ACC112 (cell line): Measurements from ENCODE around the gene CENPB.
A peak's percentile ranks its signal among the peaks of the same experiment; 100 is the strongest.
"Not testable (repeated sequence)": the region's sequence is repeated elsewhere in the genome, so short reads cannot be mapped to it uniquely, and the experiment has no call there.

Experiments used
- H2AFZ ChIP-seq: fragments of 200-600 bp; sonication (generic); one replicate; pipeline ENCODE4 v1.6.0; 2017; ENCODE audit warnings: antibody characterized with exemption, low read length; ENCODE audit not compliant: unreplicated experiment
- H3K27ac ChIP-seq: fragments of 200-600 bp; sonication (generic); 2 replicates; pipeline ENCODE4 v1.5.1; 2014; ENCODE audit warnings: low read depth, mild to moderate bottlenecking, antibody characterized with exemption, low read length, moderate library complexity
- H3K27me3 ChIP-seq: fragments of 200-600 bp; sonication (generic); 2 replicates; pipeline ENCODE4 v1.6.1; 2014; ENCODE audit warnings: mild to moderate bottlenecking, antibody characterized with exemption, low read length, moderate library complexity, mixed read lengths; ENCODE audit not compliant: insufficient read depth
- H3K36me3 ChIP-seq: fragments of 200-600 bp; sonication (generic); 2 replicates; pipeline ENCODE4 v1.6.1; 2016; ENCODE audit warnings: mild to moderate bottlenecking, antibody characterized with exemption, low read length, moderate library complexity, mixed read lengths; ENCODE audit not compliant: insufficient read depth
- H3K4me1 ChIP-seq: fragments of 200-600 bp; sonication (generic); one replicate; pipeline ENCODE4 v1.6.1; 2016; ENCODE audit warnings: low read length, mixed read lengths; ENCODE audit not compliant: insufficient read depth, unreplicated experiment, control insufficient read depth
- H3K4me3 ChIP-seq: fragments of 200-600 bp; sonication (generic); 2 replicates; pipeline ENCODE4 v1.5.1; 2014; ENCODE audit warnings: mild to moderate bottlenecking, low read depth, low read length
- H3K79me2 ChIP-seq: fragments of 200-600 bp; sonication (generic); one replicate; pipeline ENCODE4 v1.6.0; 2016; ENCODE audit warnings: low read length; ENCODE audit not compliant: control insufficient read depth, unreplicated experiment, insufficient read depth

Gene CENPB

GRCh38 chr20:3797592-3798372 is 11.2 kb upstream of the CENPB start:
- Histone ChIP-seq H3K27me3 (no peaks in the 10 kb centered on the region), H2AFZ (no peak overlapping the region), H3K4me1 (peaks cover 26% of the 10 kb centered on the region), H3K27ac (peak overlapping the region; percentile 60), H3K4me3 (peak overlapping the region; percentile 85), H3K36me3 (peaks cover 41% of the 10 kb centered on the region; the same call in 1 of the 2 replicates), H3K79me2 (peaks cover 55% of the 10 kb centered on the region)

- Histone ChIP-seq H3K27ac (peak overlapping the region; percentile 60; the same call in 1 of the 2 replicates), H3K36me3 (peaks cover 36% of the 10 kb centered on the region; the same call in 1 of the 2 replicates), H3K27me3 (no peaks in the 10 kb centered on the region), H3K4me3 (peak overlapping the region; percentile 85), H3K79me2 (peaks cover 55% of the 10 kb centered on the region), H3K4me1 (peaks cover 26% of the 10 kb centered on the region), H2AFZ (no peak overlapping the region)
These were observed 10.6 kb upstream of the CENPB start for GRCh38 chr20:3797226-3797545.

- Histone ChIP-seq H3K79me2 (peaks cover 52% of the 10 kb centered on the region), H2AFZ (no peak overlapping the region), H3K36me3 (peaks cover 31% of the 10 kb centered on the region; the same call in 1 of the 2 replicates), H3K27ac (peak overlapping the region; percentile 60), H3K4me3 (peak overlapping the region; percentile 85), H3K27me3 (no peaks in the 10 kb centered on the region), H3K4me1 (peaks cover 26% of the 10 kb centered on the region)
These were observed 10.1 kb upstream of the CENPB start for GRCh38 chr20:3796477-3797225.

- peak within 1 kb of the TSS; percentile 90 for H3K27ac ChIP-seq
- peaks cover 23% of the 10 kb centered on the region; the same call in 1 of the 2 replicates for H3K36me3 ChIP-seq
- H3K4me3 ChIP-seq = peak within 1 kb of the TSS; percentile 85
- H3K27me3 ChIP-seq = no peaks in the 10 kb centered on the region
- peaks cover 26% of the 10 kb centered on the region for H3K4me1 ChIP-seq
- H2AFZ ChIP-seq = peak within 1 kb of the TSS; percentile 88
- H3K79me2 ChIP-seq = peaks cover 43% of the 10 kb centered on the region
These were observed 9.2 kb upstream of the CENPB start, which contains the start of gene CDC25B for GRCh38 chr20:3795511-3796468. TSS of gene CDC25B (plus strand) at chr20:3796310. CDS start at chr20:3796532, 222 bp downstream.

GRCh38 chr20:3794701-3795420 is 8.3 kb upstream of the CENPB start:
- Histone ChIP-seq H3K4me1 (peaks cover 26% of the 10 kb centered on the region), H3K4me3 (peak overlapping the region; percentile 85), H3K27ac (peak overlapping the region; percentile 90), H3K27me3 (no peaks in the 10 kb centered on the region), H3K79me2 (peaks cover 36% of the 10 kb centered on the region), H3K36me3 (peaks cover 17% of the 10 kb centered on the region; the same call in 1 of the 2 replicates), H2AFZ (no peak overlapping the region)

- Histone ChIP-seq H3K79me2 (peaks cover 29% of the 10 kb centered on the region), H3K4me1 (peaks cover 21% of the 10 kb centered on the region), H3K36me3 (peaks cover 16% of the 10 kb centered on the region; the same call in 1 of the 2 replicates)
- H2AFZ ChIP-seq, H3K27ac ChIP-seq, H3K27me3 ChIP-seq, H3K4me3 ChIP-seq: not testable (repeated sequence)
These were observed 7.6 kb upstream of the CENPB start for GRCh38 chr20:3794168-3794567.

GRCh38 chr20:3789201-3789600 is 2.7 kb upstream of the CENPB start:
- H2AFZ ChIP-seq, H3K27ac ChIP-seq, H3K4me3 ChIP-seq, H3K27me3 ChIP-seq, H3K36me3 ChIP-seq: not testable (repeated sequence)
- peaks cover 28% of the 10 kb centered on the region for H3K4me1 ChIP-seq
- H3K79me2 ChIP-seq = peaks cover 20% of the 10 kb centered on the region

- Histone ChIP-seq H2AFZ (no peak overlapping the region), H3K79me2 (peaks cover 25% of the 10 kb centered on the region), H3K4me1 (peaks cover 33% of the 10 kb centered on the region), H3K4me3 (no peak overlapping the region), H3K27me3 (no peaks in the 10 kb centered on the region), H3K36me3 (no peaks in the 10 kb centered on the region; the same call in 1 of the 2 replicates), H3K27ac (no peak overlapping the region)
These were observed 2.2 kb upstream of the CENPB start for GRCh38 chr20:3788685-3789155.

- peak overlapping the region; percentile 77 for H3K4me3 ChIP-seq
- H3K79me2 ChIP-seq = peaks cover 32% of the 10 kb centered on the region
- H3K27me3 ChIP-seq = no peaks in the 10 kb centered on the region
- H3K36me3 ChIP-seq = peaks cover 2% of the 10 kb centered on the region; the same call in 1 of the 2 replicates
- peak overlapping the region; percentile 69 for H2AFZ ChIP-seq
- H3K4me1 ChIP-seq = peaks cover 36% of the 10 kb centered on the region
- no peak overlapping the region for H3K27ac ChIP-seq
These were observed 929 bp upstream of the CENPB start for GRCh38 chr20:3787324-3788014.
